Forelimb muscle (tissue), 1 donor: ENCODE measurements around the gene ZSCAN2. TPM values are rescaled to one million over a fixed set of nuclear protein-coding genes. Genes with fewer than 3 reads are reported as not detected.
"Not testable (repeated sequence)": the region's sequence is repeated elsewhere in the genome, so short reads cannot be mapped to it uniquely, and the experiment has no call there.

Experiments used
- DNase-seq: peaks from one replicate; pipeline ENCODE4 v3.0.0-alpha.2; 2013; ENCODE audit warnings: low read depth
- polyA plus RNA-seq: library from polyadenylated mRNA; unstranded; fragments of 120-200 nt; gene quantifications from one replicate; pipeline ENCODE4 v1.2.1, GENCODE V29; 2013; ENCODE audit not compliant: insufficient read length

Gene ZSCAN2
- polyA plus RNA-seq, 1 donor: 11.7 TPM

GRCh38 chr15:84634228-84634837, 33.5 kb downstream of the ZSCAN2 start:
- no peak for DNase-seq

GRCh38 chr15:84638103-84638502, 37.3 kb downstream of the ZSCAN2 start:
- DNase-seq: no peak

GRCh38 chr15:84641871-84642270, 41.1 kb downstream of the ZSCAN2 start:
- not testable (repeated sequence) for DNase-seq

GRCh38 chr15:84642640-84643039, 41.8 kb downstream of the ZSCAN2 start:
- DNase-seq: not testable (repeated sequence)

- DNase-seq: no peak
These were observed 43.0 kb downstream of the ZSCAN2 start for GRCh38 chr15:84643838-84644237.

- DNase-seq: no peak
These were observed 44.7 kb downstream of the ZSCAN2 start for GRCh38 chr15:84645496-84645895.

GRCh38 chr15:84645997-84646396, 45.2 kb downstream of the ZSCAN2 start:
- no peak for DNase-seq

GRCh38 chr15:84647726-84648125, 46.9 kb downstream of the ZSCAN2 start:
- no peak for DNase-seq

- DNase-seq: no peak
These were observed 47.7 kb downstream of the ZSCAN2 start for GRCh38 chr15:84648539-84648938.

- no peak for DNase-seq
These were observed 48.9 kb downstream of the ZSCAN2 start for GRCh38 chr15:84649706-84650105.

GRCh38 chr15:84653584-84653909, 52.7 kb downstream of the ZSCAN2 start:
- DNase-seq: no peak

GRCh38 chr15:84653910-84654688, 53.3 kb downstream of the ZSCAN2 start, which contains the start of gene WDR73:
Gene WDR73 (minus strand): TSS chr15:84654283. CDS start chr15:84654274, 9 bp downstream.
- peak; percentile 92 for DNase-seq

- DNase-seq: no peak
These were observed 54.1 kb downstream of the ZSCAN2 start for GRCh38 chr15:84654689-84655453.

GRCh38 chr15:84656972-84657371, 56.2 kb downstream of the ZSCAN2 start:
- DNase-seq: no peak

- DNase-seq: no peak
These were observed 56.9 kb downstream of the ZSCAN2 start for GRCh38 chr15:84657748-84658079.

GRCh38 chr15:84658080-84658787, 57.4 kb downstream of the ZSCAN2 start, which contains the start of gene NMB:
Gene NMB (minus strand): TSS chr15:84658199. CDS start chr15:84658152, 47 bp downstream.
- peak; percentile 13 for DNase-seq

GRCh38 chr15:84658788-84659411, 58.1 kb downstream of the ZSCAN2 start:
- DNase-seq: no peak

- DNase-seq: no peak
These were observed 59.3 kb downstream of the ZSCAN2 start for GRCh38 chr15:84659904-84660781.

GRCh38 chr15:84661001-84661400, 60.2 kb downstream of the ZSCAN2 start:
- no peak for DNase-seq

- DNase-seq: no peak
These were observed 65.6 kb downstream of the ZSCAN2 start for GRCh38 chr15:84666373-84666772.
